ENCODE measurements around the gene FOXI2. TPM values are rescaled to one million over a fixed set of nuclear protein-coding genes. Genes with fewer than 3 reads are reported as not detected.

FOXI2 gene
- total and polyA plus RNA-seq, 2 donors (not counting 1 experiment from before 2014, with no cell fraction given): not detected

- H3K9ac ChIP-seq (ENCODE audit: insufficient read depth, low read length): no peak overlapping the region
- no peaks in the 10 kb centered on the region for H3K27me3 ChIP-seq (ENCODE audit: control insufficient read depth, insufficient read depth, low read length)
- H4K20me1 ChIP-seq (ENCODE audit: control insufficient read depth, extremely low read depth, insufficient read depth, low read length): no peaks in the 10 kb centered on the region
- H3K9me3 ChIP-seq (ENCODE audit: control insufficient read depth, insufficient read depth, low read depth, low read length): no peaks in the 10 kb centered on the region
- no peak for DNase-seq (ENCODE audit: low read depth in 2 of 2)
- H3K79me2 ChIP-seq (ENCODE audit: control insufficient read depth, insufficient read depth, low read length): no peaks in the 10 kb centered on the region
- no peak overlapping the region for H3K27ac ChIP-seq (ENCODE audit: insufficient read depth, low read length)
- H3K4me1 ChIP-seq (ENCODE audit: control insufficient read depth, extremely low read depth, insufficient read depth, low read length): no peaks in the 10 kb centered on the region
- no peak overlapping the region for H2AFZ ChIP-seq (ENCODE audit: low read length)
- peak in 1 of 2 donors; percentile 7 for TF ChIP-seq CTCF (conservative IDR thresholded peaks at IDR 0.05 in 1 of 2, IDR thresholded peaks at IDR 0.05 in 1 of 2; ENCODE audit: low read depth in 1 of 2, low read length in 2 of 2)
- no peak for TF ChIP-seq EZH2 (IDR thresholded peaks at IDR 0.05; ENCODE audit: low read length, missing control alignments)
- H3K4me3 ChIP-seq (replicated peaks in 1 of 4; ENCODE audit: control extremely low read depth in 1 of 4, insufficient read depth in 1 of 4, low read depth in 3 of 4, low read length in 4 of 4): no peak overlapping the region
- no peak overlapping the region for H3K4me2 ChIP-seq (ENCODE audit: extremely low read depth, insufficient read depth, low read length)
- H3K36me3 ChIP-seq (ENCODE audit: control insufficient read depth, insufficient read depth, low read length): no peaks in the 10 kb centered on the region
Measured at GRCh38 chr10:127694580-127695193, 42.3 kb upstream of the FOXI2 start.

GRCh38 chr10:127695431-127695830 lies 41.6 kb upstream of the FOXI2 start:
- Histone ChIP-seq H3K9me3 (ENCODE audit: control insufficient read depth, insufficient read depth, low read depth, low read length) (no peaks in the 10 kb centered on the region), H3K79me2 (ENCODE audit: control insufficient read depth, insufficient read depth, low read length) (no peaks in the 10 kb centered on the region), H3K36me3 (ENCODE audit: control insufficient read depth, insufficient read depth, low read length) (no peaks in the 10 kb centered on the region), H3K9ac (ENCODE audit: insufficient read depth, low read length) (no peak overlapping the region), H3K4me2 (ENCODE audit: extremely low read depth, insufficient read depth, low read length) (no peak overlapping the region), H4K20me1 (ENCODE audit: control insufficient read depth, extremely low read depth, insufficient read depth, low read length) (no peaks in the 10 kb centered on the region), H2AFZ (ENCODE audit: low read length) (no peak overlapping the region), H3K4me1 (ENCODE audit: control insufficient read depth, extremely low read depth, insufficient read depth, low read length) (no peaks in the 10 kb centered on the region), H3K27me3 (ENCODE audit: control insufficient read depth, insufficient read depth, low read length) (no peaks in the 10 kb centered on the region), H3K4me3 (replicated peaks in 1 of 4; ENCODE audit: control extremely low read depth in 1 of 4, insufficient read depth in 1 of 4, low read depth in 3 of 4, low read length in 4 of 4) (no peak overlapping the region), H3K27ac (ENCODE audit: insufficient read depth, low read length) (no peak overlapping the region)
- TF ChIP-seq EZH2 (IDR thresholded peaks at IDR 0.05; ENCODE audit: low read length, missing control alignments) (no peak), CTCF (conservative IDR thresholded peaks at IDR 0.05 in 1 of 2, IDR thresholded peaks at IDR 0.05 in 1 of 2; ENCODE audit: low read depth in 1 of 2, low read length in 2 of 2) (no peak)
- DNase-seq (ENCODE audit: low read depth in 2 of 2): no peak

GRCh38 chr10:127698886-127699285 lies 38.1 kb upstream of the FOXI2 start:
- no peaks in the 10 kb centered on the region for H4K20me1 ChIP-seq (ENCODE audit: control insufficient read depth, extremely low read depth, insufficient read depth, low read length)
- H2AFZ ChIP-seq (ENCODE audit: low read length): no peak overlapping the region
- no peaks in the 10 kb centered on the region for H3K79me2 ChIP-seq (ENCODE audit: control insufficient read depth, insufficient read depth, low read length)
- no peaks in the 10 kb centered on the region for H3K27me3 ChIP-seq (ENCODE audit: control insufficient read depth, insufficient read depth, low read length)
- H3K9me3 ChIP-seq (ENCODE audit: control insufficient read depth, insufficient read depth, low read depth, low read length): no peaks in the 10 kb centered on the region
- TF ChIP-seq CTCF (conservative IDR thresholded peaks at IDR 0.05 in 1 of 2, IDR thresholded peaks at IDR 0.05 in 1 of 2; ENCODE audit: low read depth in 1 of 2, low read length in 2 of 2) (no peak), EZH2 (IDR thresholded peaks at IDR 0.05; ENCODE audit: low read length, missing control alignments) (no peak)
- DNase-seq (ENCODE audit: low read depth in 2 of 2): no peak
- no peak overlapping the region for H3K27ac ChIP-seq (ENCODE audit: insufficient read depth, low read length)
- H3K4me3 ChIP-seq (replicated peaks in 1 of 4; ENCODE audit: control extremely low read depth in 1 of 4, insufficient read depth in 1 of 4, low read depth in 3 of 4, low read length in 4 of 4): no peak overlapping the region
- no peak overlapping the region for H3K9ac ChIP-seq (ENCODE audit: insufficient read depth, low read length)
- H3K4me1 ChIP-seq (ENCODE audit: control insufficient read depth, extremely low read depth, insufficient read depth, low read length): no peaks in the 10 kb centered on the region
- no peak overlapping the region for H3K4me2 ChIP-seq (ENCODE audit: extremely low read depth, insufficient read depth, low read length)
- H3K36me3 ChIP-seq (ENCODE audit: control insufficient read depth, insufficient read depth, low read length): no peaks in the 10 kb centered on the region

Data from fibroblast of lung (primary cell).